ENCODE results near the gene CLPSL2.

DNA sequence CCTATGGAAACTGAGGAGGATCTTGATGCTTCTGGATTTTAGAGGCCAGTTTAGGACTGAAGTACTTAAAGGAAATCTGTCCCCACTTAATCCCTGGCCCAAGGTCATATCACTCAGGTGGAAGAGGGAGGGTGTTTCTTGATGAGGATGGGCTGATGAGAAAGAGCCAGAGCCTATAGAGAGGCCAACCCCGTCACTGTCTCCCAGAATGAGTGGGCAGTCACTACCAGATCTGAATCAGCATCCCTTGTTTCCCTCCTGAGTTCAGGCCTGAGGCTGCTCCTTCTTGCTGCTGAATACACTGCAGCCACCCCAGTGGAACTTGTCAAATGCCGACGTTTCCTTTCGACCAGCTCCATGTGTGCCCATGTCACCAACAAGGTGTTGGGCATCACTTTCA lies 24.8 kb upstream of the CLPSL2 start:
- TF ChIP-seq CTCF (conservative IDR thresholded peaks at IDR 0.05): no peak
- TF ChIP-seq ZFX (IDR thresholded peaks at IDR 0.05): no peak
